ENCODE measurements around the gene PRDX5. TPM values are rescaled to one million over a fixed set of nuclear protein-coding genes. Genes with fewer than 3 reads are reported as not detected.

Gene PRDX5
- total and polyA plus RNA-seq, 2 experiments from 2014 or later = 212 to 312 TPM

GRCh38 chr11:64304032-64304315, 13.9 kb upstream of the PRDX5 start:
- Mint-ChIP-seq H3K9me3 (no peaks in the 10 kb centered on the region; the same call in 2 of the 3 replicates), H3K4me1 (peaks cover 17% of the 10 kb centered on the region), H3K27ac (peak overlapping the region; percentile 100; the same call in 1 of the 2 replicates), H3K27me3 (ENCODE audit: insufficient read depth, low read depth, poor library complexity) (peaks cover 49% of the 10 kb centered on the region), H3K4me3 (peak overlapping the region; percentile 90), H3K36me3 (ENCODE audit: low read depth) (peaks cover 6% of the 10 kb centered on the region; the same call in 2 of the 3 replicates)
- ATAC-seq (no peak), DNase-seq (ENCODE audit: low spot score) (no peak)
- Histone ChIP-seq H3K4me3 (peak overlapping the region; percentile 80), H3K4me1 (ENCODE audit: insufficient read depth) (peaks cover 13% of the 10 kb centered on the region; the same call in 1 of the 2 replicates), H2AFZ (no peak overlapping the region), H3K27ac (ENCODE audit: low read depth) (no peak overlapping the region), H3K27me3 (ENCODE audit: insufficient read depth) (peaks cover 44% of the 10 kb centered on the region), H4K20me1 (replicated peaks; ENCODE audit: insufficient read depth) (peaks cover 3% of the 10 kb centered on the region; the same call in 1 of the 2 replicates), H3K9me2 (ENCODE audit: insufficient read depth) (no peaks in the 10 kb centered on the region), H3K4me2 (peak overlapping the region; percentile 96), H3F3A (replicated peaks; ENCODE audit: low read depth) (peaks cover 13% of the 10 kb centered on the region), H3K36me3 (ENCODE audit: insufficient read depth) (no peaks in the 10 kb centered on the region), H3K79me2 (replicated peaks; ENCODE audit: insufficient read depth) (peaks cover 18% of the 10 kb centered on the region)
- TF ChIP-seq STAT1 (IDR thresholded peaks at IDR 0.05; ENCODE audit: unreplicated experiment) = no peak
- no peak for TF ChIP-seq CTCF (conservative IDR thresholded peaks at IDR 0.05; ENCODE audit: low read depth in 2 of 2)
- TF ChIP-seq ZNF114 (CRISPR knock-in tag; IDR thresholded peaks at IDR 0.05) = no peak
- no peak for TF ChIP-seq JUNB (IDR thresholded peaks at IDR 0.05; ENCODE audit: unreplicated experiment)
- TF ChIP-seq EZH2phosphoT487 (IDR thresholded peaks at IDR 0.05; ENCODE audit: unreplicated experiment) = no peak
- TF ChIP-seq POLR2AphosphoS5 (IDR thresholded peaks at IDR 0.05; ENCODE audit: low read depth) = no peak
- TF ChIP-seq CREB1 (CRISPR knock-in tag; IDR thresholded peaks at IDR 0.05; ENCODE audit: low read depth) = no peak
- TF ChIP-seq ZNF462 (CRISPR knock-in tag; IDR thresholded peaks at IDR 0.05) = no peak
- TF ChIP-seq EZH2 (IDR thresholded peaks at IDR 0.05; ENCODE audit: low read depth, unreplicated experiment) = no peak
- no peak for TF ChIP-seq ETS1 (IDR thresholded peaks at IDR 0.05)
- no peak for TF ChIP-seq ZNF331 (CRISPR knock-in tag; IDR thresholded peaks at IDR 0.05; ENCODE audit: low read depth)
- TF ChIP-seq NANOG (IDR thresholded peaks at IDR 0.05; ENCODE audit: borderline replicate concordance) = no peak
- no peak for TF ChIP-seq REST (IDR thresholded peaks at IDR 0.05; ENCODE audit: unreplicated experiment)
